IMR-90 (cell line): ENCODE data around the gene ACY1. TPM values are rescaled to one million over a fixed set of nuclear protein-coding genes. Genes with fewer than 3 reads are reported as not detected.

ENCODE experiments used
- ATAC-seq: fragments of 200-7000 bp; cut with Tn5 transposase; 2 replicates; pipeline ENCODE4 v1.9.1; 2020; ENCODE audit warnings: low read depth, mild to moderate bottlenecking, moderate library complexity
- BruUV-seq: library from RNA; stranded (reverse); fragments of 400-500 nt; replicated peaks from 2 replicates; lab custom pipeline; 2021; lab: Mats Ljungman, UMichigan
- CTCF ChIA-PET: fragments of 300-600 bp; formaldehyde crosslinking; extraction: SDS; loops from one replicate; lab custom pipeline; 2021; ENCODE audit warnings: antibody characterized with exemption; lab: Yijun Ruan, JAX
- POLR2A ChIA-PET: fragments of 300-600 bp; sonication (Branson Sonifier 250); formaldehyde crosslinking; loops from one replicate; lab custom pipeline; 2022; ENCODE audit warnings: antibody characterized with exemption; ENCODE audit not compliant: unreplicated experiment; lab: Charles Lee
- DNase-seq: peaks from one replicate; pipeline ENCODE4 v3.0.0; 2013
- H2AFZ ChIP-seq: replicated peaks from 2 replicates; pipeline ENCODE3; 2013; ENCODE audit warnings: low read length, mild to moderate bottlenecking; ENCODE audit not compliant: poor library complexity
- H2AK5ac ChIP-seq: 2 replicates; pipeline ENCODE4 v1.6.1; 2013; ENCODE audit warnings: low read depth, low read length, inconsistent platforms
- H2AK9ac ChIP-seq: replicated peaks from 2 replicates; pipeline ENCODE3; 2013; ENCODE audit warnings: mild to moderate bottlenecking, low read depth, low read length, moderate library complexity; ENCODE audit not compliant: poor library complexity
- H2BK120ac ChIP-seq: 2 replicates; pipeline ENCODE4 v1.6.1; 2013; ENCODE audit warnings: low read depth, low read length, inconsistent platforms
- H2BK15ac ChIP-seq: 3 replicates; pipeline ENCODE4 v1.6.1; 2013; ENCODE audit warnings: low read depth, low read length, inconsistent platforms
- H2BK20ac ChIP-seq: 2 replicates; pipeline ENCODE4 v1.6.1; 2013; ENCODE audit warnings: low read depth, mild to moderate bottlenecking, inconsistent platforms, low read length, moderate library complexity
- H2BK5ac ChIP-seq: 2 replicates; pipeline ENCODE4 v1.6.1; 2013; ENCODE audit warnings: mild to moderate bottlenecking, low read depth, low read length, inconsistent platforms; ENCODE audit not compliant: poor library complexity, severe bottlenecking
- H3K14ac ChIP-seq: replicated peaks from 2 replicates; pipeline ENCODE4 v1.6.1; 2013; ENCODE audit warnings: low read depth, low read length, inconsistent platforms
- H3K18ac ChIP-seq: 2 replicates; pipeline ENCODE4 v1.6.1; 2013; ENCODE audit warnings: low read depth, low read length, control low read depth
- H3K23ac ChIP-seq: 2 replicates; pipeline ENCODE4 v1.6.1; 2013; ENCODE audit warnings: low read depth, low read length, inconsistent platforms
- H3K27ac ChIP-seq: 2 replicates; pipeline ENCODE4 v1.5.1; 2013; ENCODE audit warnings: mild to moderate bottlenecking, control low read depth, low read length; ENCODE audit not compliant: insufficient read depth
- H3K27me3 ChIP-seq: 2 replicates; pipeline ENCODE4 v1.6.1; 2013; ENCODE audit warnings: low read length; ENCODE audit not compliant: control insufficient read depth, insufficient read depth
- H3K36me3 ChIP-seq: 2 replicates; pipeline ENCODE4 v1.6.1; 2013; ENCODE audit warnings: low read length, mixed read lengths; ENCODE audit not compliant: control insufficient read depth, insufficient read depth
- H3K4ac ChIP-seq: 2 replicates; pipeline ENCODE4 v1.6.1; 2013; ENCODE audit warnings: low read depth, low read length, inconsistent platforms
- H3K4me1 ChIP-seq: 2 replicates; pipeline ENCODE4 v1.6.1; 2013; ENCODE audit warnings: low read length, mixed read lengths; ENCODE audit not compliant: control insufficient read depth, insufficient read depth
- H3K4me2 ChIP-seq: 2 replicates; pipeline ENCODE4 v1.6.1; 2013; ENCODE audit warnings: low read depth, mild to moderate bottlenecking, control low read depth, low read length, moderate library complexity
- H3K4me3 ChIP-seq: 2 replicates; pipeline ENCODE4 v1.5.1; 2013; ENCODE audit warnings: low read depth, mild to moderate bottlenecking, control low read depth, low read length, moderate library complexity; ENCODE audit not compliant: insufficient read depth
- H3K56ac ChIP-seq: 2 replicates; pipeline ENCODE4 v1.6.1; 2013; ENCODE audit warnings: low read length, inconsistent platforms; ENCODE audit not compliant: insufficient read depth; ENCODE audit errors: extremely low read depth
- H3K79me1 ChIP-seq, 2 experiments: 2 replicates each; pipeline ENCODE4 v1.6.1; 2013; ENCODE audit warnings: low read length in 2 of 2, inconsistent platforms in 1 of 2, low read depth in 1 of 2
- H3K9ac ChIP-seq: 2 replicates; pipeline ENCODE4 v1.6.1; 2013; ENCODE audit warnings: low read depth, low read length, control low read depth
- H3K9me1 ChIP-seq: 2 replicates; pipeline ENCODE4 v1.6.1; 2013; ENCODE audit warnings: low read length, inconsistent platforms; ENCODE audit not compliant: insufficient read depth
- H3K9me3 ChIP-seq: 2 replicates; pipeline ENCODE4 v1.6.1; 2013; ENCODE audit warnings: low read length; ENCODE audit not compliant: control insufficient read depth, insufficient read depth
- H4K20me1 ChIP-seq: 2 replicates; pipeline ENCODE4 v1.6.1; 2013; ENCODE audit warnings: low read length, inconsistent platforms; ENCODE audit not compliant: insufficient read depth
- H4K5ac ChIP-seq: 2 replicates; pipeline ENCODE4 v1.6.1; 2013; ENCODE audit warnings: mild to moderate bottlenecking, low read depth, low read length, control low read depth
- H4K8ac ChIP-seq, 2 experiments: 2 replicates each; pipeline ENCODE4 v1.6.1; 2013; ENCODE audit warnings: low read depth in 2 of 2, low read length in 2 of 2, control low read depth in 1 of 2, inconsistent platforms in 1 of 2
- H4K91ac ChIP-seq: 2 replicates; pipeline ENCODE4 v1.6.1; 2013; ENCODE audit warnings: low read depth, low read length, inconsistent platforms; ENCODE audit not compliant: insufficient read depth
- BHLHE40 ChIP-seq: fragments of 150-350 bp; IDR thresholded peaks from 2 replicates; pipeline ENCODE4 v1.6.1; 2016; ENCODE audit warnings: mild to moderate bottlenecking, low read depth, low read length
- CEBPB ChIP-seq: IDR thresholded peaks from 2 replicates; pipeline ENCODE4 v1.6.1; 2012; ENCODE audit warnings: low read depth, low read length, improper control_type of control experiment
- CHD1 ChIP-seq: IDR thresholded peaks from 2 replicates; pipeline ENCODE4 v1.6.1; 2012; ENCODE audit warnings: low read depth, low read length, improper control_type of control experiment
- CTCF ChIP-seq: conservative IDR thresholded peaks from 2 replicates; pipeline ENCODE4 v1.5.1; 2012; ENCODE audit warnings: mild to moderate bottlenecking, low read depth, low read length, improper control_type of control experiment
- ELK1 ChIP-seq: fragments of 150-350 bp; IDR thresholded peaks from 2 replicates; pipeline ENCODE4 v1.6.1; 2016; ENCODE audit warnings: low read depth, mild to moderate bottlenecking, low read length, moderate library complexity, borderline replicate concordance
- FOS ChIP-seq: fragments of 150-350 bp; IDR thresholded peaks from 2 replicates; pipeline ENCODE4 v1.6.1; 2016; ENCODE audit warnings: low read depth, low read length
- MAFK ChIP-seq: IDR thresholded peaks from 2 replicates; pipeline ENCODE4 v1.6.1; 2012; ENCODE audit warnings: low read depth, low read length, improper control_type of control experiment
- MAZ ChIP-seq: IDR thresholded peaks from 2 replicates; pipeline ENCODE4 v1.6.1; 2012; ENCODE audit warnings: low read depth, mild to moderate bottlenecking, low read length, improper control_type of control experiment, moderate library complexity, borderline replicate concordance
- MXI1 ChIP-seq: IDR thresholded peaks from 2 replicates; pipeline ENCODE4 v1.6.1; 2012; ENCODE audit warnings: low read depth, mild to moderate bottlenecking, low read length, moderate library complexity, borderline replicate concordance
- NFE2L2 ChIP-seq: fragments of 150-350 bp; IDR thresholded peaks from 2 replicates; pipeline ENCODE4 v1.6.1; 2016; ENCODE audit warnings: low read depth, mild to moderate bottlenecking, low read length
- POLR2A ChIP-seq: IDR thresholded peaks from 2 replicates; pipeline ENCODE4 v1.6.1; 2012; ENCODE audit warnings: mild to moderate bottlenecking, low read depth, low read length
- RAD21 ChIP-seq: IDR thresholded peaks from 2 replicates; pipeline ENCODE4 v1.6.1; 2012; ENCODE audit warnings: low read length, improper control_type of control experiment
- RFX5 ChIP-seq: IDR thresholded peaks from 2 replicates; pipeline ENCODE4 v1.8.0; 2012; ENCODE audit warnings: low read depth, mild to moderate bottlenecking, low read length, moderate library complexity
- SMC3 ChIP-seq: fragments of 150-350 bp; IDR thresholded peaks from 2 replicates; pipeline ENCODE4 v1.6.1; 2016; ENCODE audit warnings: low read depth, mild to moderate bottlenecking, antibody characterized with exemption, low read length, moderate library complexity
- USF2 ChIP-seq: fragments of 150-350 bp; IDR thresholded peaks from 2 replicates; pipeline ENCODE4 v1.6.1; 2017; ENCODE audit warnings: mild to moderate bottlenecking, antibody characterized with exemption, low read length, low read depth
- WGBS, 2 experiments: methylation state at CpG; one replicate each; pipeline versions ENCODE4 v1.1.5 to v1.1.7; 2013; ENCODE audit warnings: missing lambda C conversion rate in 2 of 2; ENCODE audit not compliant: insufficient read length in 1 of 2; ENCODE audit errors: extremely low coverage in 2 of 2; 5-methylcytosine and 5-hydroxymethylcytosine counted together
- dilution Hi-C: fragments of 300-500 bp; cut with HindIII; formaldehyde crosslinking; loops from one replicate; pipeline ENCODE4 v1.14.3; 2018; ENCODE audit warnings: low sequenced_read_pairs; ENCODE audit not compliant: unreplicated experiment
- in situ Hi-C: fragments of 300-500 bp; cut with MboI; formaldehyde crosslinking; loops from 3 replicates; pipeline ENCODE4 v1.14.3; 2019; ENCODE audit warnings: low sequenced_read_pairs, inconsistent platforms, mixed read lengths
- intact Hi-C: fragments of 100-400 bp; cut with micrococcal nuclease; formaldehyde crosslinking; loops from 2 replicates; pipeline ENCODE4 v1.10.0; 2022
- polyA plus RNA-seq, 3 experiments: library from polyadenylated mRNA; depleted of rRNA; stranded (reverse); fragments of >200 nt; gene quantifications; 2 replicates each; pipeline ENCODE4 v1.2.3, GENCODE V29; 2012; ENCODE audit warnings: low replicate concordance in 1 of 3
- total RNA-seq: library from RNA; depleted of rRNA; stranded (reverse); fragments of >200 nt; gene quantifications from 2 replicates; pipeline ENCODE4 v1.2.3, GENCODE V29; 2012

The ACY1 gene
- total and polyA plus RNA-seq, 2 of the 4 experiments (the other 2 are of a cell fraction), result 22.0 to 47.1 TPM

GRCh38 chr3:51934991-51935885 lies 48.1 kb upstream of the ACY1 start:
- Histone ChIP-seq H3K4ac (no peak overlapping the region), H2BK15ac (no peak overlapping the region), H4K5ac (no peak overlapping the region), H3K4me1 (no peaks in the 10 kb centered on the region), H3K14ac (no peak overlapping the region), H3K27me3 (no peaks in the 10 kb centered on the region), H3K4me2 (no peak overlapping the region), H3K9me3 (no peaks in the 10 kb centered on the region), H2BK20ac (no peak overlapping the region), H2AFZ (no peak overlapping the region), H3K36me3 (peaks cover 59% of the 10 kb centered on the region), H2AK5ac (no peak overlapping the region), H3K9ac (no peak overlapping the region), H2BK5ac (no peak overlapping the region), H2AK9ac (peak overlapping the region; percentile 42), H3K9me1 (no peaks in the 10 kb centered on the region), H4K8ac (no peak overlapping the region), H4K20me1 (no peaks in the 10 kb centered on the region; the same call in 1 of the 2 replicates), H3K79me1 (peaks cover 5 to 16% of the 10 kb centered on the region in 2 experiments; a peak in 2 of 4 replicates), H3K4me3 (no peak overlapping the region), H2BK120ac (no peak overlapping the region), H3K23ac (no peak overlapping the region), H3K27ac (no peak overlapping the region), H4K91ac (no peak overlapping the region), H3K56ac (no peak overlapping the region), H3K18ac (no peak overlapping the region)
- no peak for DNase-seq
- intact Hi-C loops (no loop called here), dilution Hi-C loops (no loop called here), in situ Hi-C loops (loop anchor here (25.0 kb wide), 1 partner anchor 548 kb away; the partner anchor contains the start of genes MANF and RBM15B)
- 90% methylated on average over 7 of the region's 28 CpGs; no CpG with 5 or more reads in 1 of the 2 experiments for WGBS, 2 experiments
- no peak for ATAC-seq
- POLR2A ChIA-PET, result no interaction called here
- no TSS peak for BruUV-seq
- CTCF ChIA-PET, result no interaction called here
- TF ChIP-seq SMC3 (no peak), ELK1 (no peak), MAZ (no peak), MXI1 (no peak), USF2 (no peak), FOS (no peak), RAD21 (no peak), CTCF (no peak), POLR2A (no peak), RFX5 (no peak), CHD1 (no peak), NFE2L2 (no peak), MAFK (no peak), CEBPB (no peak), BHLHE40 (no peak)
